CD4-positive, CD25-positive, alpha-beta regulatory T cell (primary cell): ENCODE data around the gene MFSD11. TPM values are rescaled to one million over a fixed set of nuclear protein-coding genes. Genes with fewer than 3 reads are reported as not detected.
A peak's percentile ranks its signal among the peaks of the same experiment; 100 is the strongest.
"Not testable (repeated sequence)": the region's sequence is repeated elsewhere in the genome, so short reads cannot be mapped to it uniquely, and the experiment has no call there.

Source experiments
- ATAC-seq, 2 donors: fragments of 150-1000 bp; cut with Tn5 transposase; one replicate each; pipeline ENCODE4 v1.10.0; 2021; ENCODE audit warnings: low read depth in 2 of 2, moderate number of reproducible peaks in 2 of 2, moderate library complexity in 1 of 2
- DNase-seq, 3 donors: peaks; one replicate each; pipeline versions ENCODE4 v3.0.0 to v3.0.0-alpha.2; 2012 to 2022; ENCODE audit warnings: mixed read lengths in 1 of 3
- H3K27ac ChIP-seq: one replicate; pipeline ENCODE4 v1.7.0; 2013; ENCODE audit warnings: mild to moderate bottlenecking, low read length; ENCODE audit not compliant: insufficient read depth, poor library complexity, severe bottlenecking
- H3K27me3 ChIP-seq: one replicate; pipeline ENCODE4 v1.7.0; 2013; ENCODE audit warnings: low read length; ENCODE audit not compliant: control insufficient read depth, insufficient read depth
- H3K36me3 ChIP-seq: one replicate; pipeline ENCODE4 v1.7.0; 2013; ENCODE audit warnings: mild to moderate bottlenecking, low read length, moderate library complexity; ENCODE audit not compliant: control insufficient read depth, insufficient read depth
- H3K4me1 ChIP-seq: 2 replicates; pipeline ENCODE4 v1.7.0; 2013; ENCODE audit warnings: mild to moderate bottlenecking, low read length; ENCODE audit not compliant: insufficient read depth, control insufficient read depth, poor library complexity, severe bottlenecking
- H3K4me3 ChIP-seq: one replicate; pipeline ENCODE4 v1.7.0; 2013; ENCODE audit warnings: low read depth, mild to moderate bottlenecking, low read length, moderate library complexity
- H3K9me3 ChIP-seq, 2 experiments: 1 replicate in 1 of 2; 2 replicates in 1 of 2; pipeline ENCODE4 v1.7.0; 2013; ENCODE audit warnings: low read length in 2 of 2, mild to moderate bottlenecking in 1 of 2, moderate library complexity in 1 of 2; ENCODE audit not compliant: control insufficient read depth in 2 of 2
- H3K27ac Mint-ChIP-seq, 3 donors: one replicate each; pipeline ENCODE4 v1.8.0; 2020 to 2022; ENCODE audit warnings: mild to moderate bottlenecking in 3 of 3, mixed read lengths in 3 of 3, moderate library complexity in 2 of 3
- H3K27me3 Mint-ChIP-seq: one replicate; pipeline ENCODE4 v1.8.0; 2022; ENCODE audit warnings: mild to moderate bottlenecking, mixed read lengths
- H3K36me3 Mint-ChIP-seq: one replicate; pipeline ENCODE4 v1.8.0; 2020; ENCODE audit warnings: mixed read lengths
- H3K4me1 Mint-ChIP-seq, 4 donors: one replicate each; pipeline ENCODE4 v1.8.0; 2020 to 2022; ENCODE audit warnings: mixed read lengths in 4 of 4, mild to moderate bottlenecking in 1 of 4
- H3K4me3 Mint-ChIP-seq, 4 donors: one replicate each; pipeline ENCODE4 v1.8.0; 2020 to 2022; ENCODE audit warnings: mild to moderate bottlenecking in 4 of 4, mixed read lengths in 4 of 4, moderate library complexity in 3 of 4
- H3K9me3 Mint-ChIP-seq, 7 donors: one replicate each; pipeline ENCODE4 v1.8.0; 2020 to 2022; ENCODE audit warnings: mixed read lengths in 7 of 7, mild to moderate bottlenecking in 3 of 7, moderate library complexity in 2 of 7
- polyA plus RNA-seq, 4 donors: library from polyadenylated mRNA; unstranded; fragments of 300-500 nt; fragmentation: Illumina TruSeq; gene quantifications; one replicate each; pipeline ENCODE4 v1.2.3, GENCODE V29; 2021
- total RNA-seq: library from RNA; stranded (reverse); gene quantifications from one replicate; pipeline ENCODE4 v1.2.3, GENCODE V29; 2022

MFSD11 gene
- total and polyA plus RNA-seq, 5 donors from 2014 or later, result 22.3 to 45.6 (median 26.8) TPM

DNA sequence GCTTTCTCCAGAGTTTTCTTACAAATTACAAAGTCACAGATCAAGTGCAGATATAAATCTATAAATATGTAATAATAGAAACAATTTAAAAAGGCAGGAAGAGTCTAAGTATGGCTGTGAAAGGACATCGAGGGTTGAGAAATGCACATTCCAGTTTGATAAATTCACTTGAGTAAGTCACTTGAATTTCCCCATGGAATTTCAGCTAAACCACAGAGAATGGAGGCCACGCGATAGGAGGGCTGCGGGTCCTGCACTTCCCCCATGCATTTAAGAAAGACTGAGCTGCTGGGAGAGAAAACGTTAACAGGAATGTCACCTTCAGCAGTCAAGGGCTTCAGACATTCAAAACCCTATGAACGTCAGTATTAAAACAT lies 21.1 kb upstream of the MFSD11 start:
- Histone ChIP-seq H3K36me3 (peaks cover 70% of the 10 kb centered on the region), H3K27me3 (no peaks in the 10 kb centered on the region), H3K4me1 (peaks cover 12% of the 10 kb centered on the region), H3K4me3 (no peak overlapping the region), H3K27ac (peak overlapping the region; percentile 2), H3K9me3 (no peaks in the 10 kb centered on the region)
- ATAC-seq, result no peak
- Mint-ChIP-seq H3K36me3 (peaks cover 59% of the 10 kb centered on the region), H3K27ac (no peak overlapping the region), H3K27me3 (no peaks in the 10 kb centered on the region), H3K4me1 (peaks cover 5 to 39% (median 29%) of the 10 kb centered on the region in 4 donors), H3K4me3 (peak overlapping the region in 1 of 4 donors; percentile 30), H3K9me3 (no peaks in the 10 kb centered on the region)
- no peak for DNase-seq

DNA sequence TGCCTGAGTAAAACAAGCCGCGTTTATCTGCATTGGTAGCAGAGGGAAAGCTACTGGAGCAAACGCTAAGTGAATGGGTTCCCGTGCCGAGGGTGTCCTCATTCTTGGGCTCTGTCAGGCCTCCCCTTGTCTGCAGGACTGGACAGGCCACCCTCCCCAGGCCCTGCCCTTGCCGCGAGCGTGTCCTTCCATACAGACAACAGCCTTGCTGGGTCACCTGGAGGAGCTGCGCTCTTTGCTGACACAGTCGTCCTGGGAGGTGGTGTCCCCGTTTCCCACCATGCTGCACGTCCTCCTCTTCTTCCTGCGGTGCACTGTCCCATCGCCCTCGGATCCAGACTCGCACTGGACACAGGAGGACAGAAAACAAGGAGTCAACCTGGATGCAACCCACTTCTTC lies 19.4 kb upstream of the MFSD11 start:
- Mint-ChIP-seq H3K4me1 (peaks cover 5 to 47% (median 31%) of the 10 kb centered on the region in 4 donors), H3K4me3 (no peak overlapping the region), H3K9me3 (no peaks in the 10 kb centered on the region), H3K27me3 (no peaks in the 10 kb centered on the region), H3K27ac (peak overlapping the region in 2 of 3 donors; percentile 14 to 46), H3K36me3 (peaks cover 61% of the 10 kb centered on the region)
- Histone ChIP-seq H3K27ac (no peak overlapping the region), H3K9me3 (no peaks in the 10 kb centered on the region), H3K4me1 (peaks cover 12% of the 10 kb centered on the region), H3K4me3 (no peak overlapping the region), H3K27me3 (no peaks in the 10 kb centered on the region), H3K36me3 (peaks cover 79% of the 10 kb centered on the region)
- DNase-seq (no peak), ATAC-seq (no peak)

DNA sequence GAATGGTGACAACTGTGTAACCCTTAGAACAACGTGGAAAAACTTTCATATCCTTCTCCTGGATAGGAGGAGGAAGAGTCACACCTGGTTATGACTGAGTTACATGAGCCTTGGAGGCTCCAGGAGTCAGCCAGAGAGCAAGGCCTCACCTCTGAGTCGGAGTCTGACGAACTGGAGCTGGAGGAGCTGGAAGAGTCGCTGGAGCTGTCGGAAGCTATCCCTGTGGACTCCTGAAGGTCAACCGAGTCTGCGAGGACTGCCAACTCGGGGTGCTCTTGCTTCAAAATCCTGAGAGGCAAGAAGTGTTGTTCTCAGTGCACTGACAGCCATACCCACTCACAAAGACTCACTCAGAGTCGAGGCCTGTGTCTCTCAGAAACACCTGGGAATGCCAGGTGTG lies 17.7 kb upstream of the MFSD11 start:
- H3K4me3 ChIP-seq, result no peak overlapping the region
- DNase-seq, result no peak
- no peaks in the 10 kb centered on the region for H3K27me3 Mint-ChIP-seq
- H3K27me3 ChIP-seq, result no peaks in the 10 kb centered on the region
- peaks cover 0 to 4% (median 0%) of the 10 kb centered on the region in 7 donors for H3K9me3 Mint-ChIP-seq
- peak overlapping the region in 1 of 4 donors; percentile 3 for H3K4me3 Mint-ChIP-seq
- no peaks in the 10 kb centered on the region for H3K9me3 ChIP-seq
- H3K27ac ChIP-seq, result no peak overlapping the region
- ATAC-seq, result no peak
- peaks cover 0 to 58% (median 33%) of the 10 kb centered on the region in 4 donors for H3K4me1 Mint-ChIP-seq
- H3K4me1 ChIP-seq, result peaks cover 12% of the 10 kb centered on the region
- peaks cover 53% of the 10 kb centered on the region for H3K36me3 Mint-ChIP-seq
- peaks cover 81% of the 10 kb centered on the region for H3K36me3 ChIP-seq
- H3K27ac Mint-ChIP-seq, result no peak overlapping the region

DNA sequence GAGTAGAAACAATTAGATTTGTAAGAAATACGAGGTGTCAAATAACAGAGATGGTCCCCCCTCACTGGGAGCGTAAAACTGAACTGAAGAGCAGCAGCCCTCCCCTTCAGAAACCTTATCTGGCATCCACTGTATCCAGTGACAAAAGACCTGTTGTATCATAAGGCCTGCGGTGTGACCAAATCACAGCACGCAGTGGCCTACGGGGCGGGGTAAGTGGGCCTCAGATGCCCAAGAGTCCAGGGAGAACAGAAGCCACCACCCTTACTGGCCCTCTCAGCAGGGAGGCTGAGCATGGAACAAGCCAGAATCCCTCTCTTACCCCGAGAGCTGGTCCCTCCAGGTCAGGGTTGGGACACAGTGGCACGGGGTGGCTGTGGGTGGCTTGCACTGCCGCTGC lies 17.0 kb upstream of the MFSD11 start:
- ATAC-seq (no peak), DNase-seq (no peak)
- H3K36me3 Mint-ChIP-seq, result peaks cover 51% of the 10 kb centered on the region
- Histone ChIP-seq H3K27me3 (no peaks in the 10 kb centered on the region), H3K4me3 (no peak overlapping the region), H3K9me3 (no peaks in the 10 kb centered on the region), H3K27ac (no peak overlapping the region), H3K4me1 (peaks cover 17% of the 10 kb centered on the region), H3K36me3 (peaks cover 75% of the 10 kb centered on the region)
- H3K4me3 Mint-ChIP-seq, result peak overlapping the region in 2 of 4 donors; percentile 3 to 61
- peak overlapping the region in 2 of 3 donors; percentile 28 to 42 for H3K27ac Mint-ChIP-seq
- H3K9me3 Mint-ChIP-seq, result peaks cover 0 to 4% (median 0%) of the 10 kb centered on the region in 7 donors
- H3K4me1 Mint-ChIP-seq, result peaks cover 6 to 57% (median 32%) of the 10 kb centered on the region in 4 donors
- H3K27me3 Mint-ChIP-seq, result no peaks in the 10 kb centered on the region

DNA sequence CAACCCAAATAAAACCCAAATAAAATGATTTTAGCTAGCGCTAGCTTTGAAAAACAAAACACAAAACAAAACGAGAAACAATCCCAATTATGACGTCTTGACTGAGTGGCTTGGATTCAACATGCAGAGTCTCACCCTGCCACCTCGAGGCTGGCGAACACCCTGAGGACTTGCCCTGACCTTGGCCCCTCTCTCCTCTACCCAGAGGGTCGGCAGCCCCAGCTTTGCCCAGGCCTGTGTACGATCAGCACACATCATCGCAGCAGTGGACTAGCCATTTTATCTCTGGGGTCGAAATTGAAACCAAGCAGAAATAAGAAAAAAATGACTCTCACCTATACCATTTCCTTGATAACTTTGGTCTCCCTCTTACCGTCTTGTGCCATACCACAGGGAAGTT lies 16.5 kb upstream of the MFSD11 start:
- ATAC-seq (no peak), DNase-seq (no peak)
- Histone ChIP-seq H3K27ac (no peak overlapping the region), H3K27me3 (no peaks in the 10 kb centered on the region), H3K9me3 (no peaks in the 10 kb centered on the region), H3K4me1 (peaks cover 18% of the 10 kb centered on the region), H3K36me3 (peaks cover 69% of the 10 kb centered on the region), H3K4me3 (no peak overlapping the region)
- H3K9me3 Mint-ChIP-seq, result peaks cover 0 to 4% (median 0%) of the 10 kb centered on the region in 7 donors
- peaks cover 46% of the 10 kb centered on the region for H3K36me3 Mint-ChIP-seq
- H3K4me1 Mint-ChIP-seq, result peaks cover 6 to 55% (median 32%) of the 10 kb centered on the region in 4 donors
- H3K27me3 Mint-ChIP-seq, result no peaks in the 10 kb centered on the region
- peak overlapping the region in 2 of 4 donors; percentile 12 to 14 for H3K4me3 Mint-ChIP-seq
- peak overlapping the region in 2 of 3 donors; percentile 20 to 21 for H3K27ac Mint-ChIP-seq

DNA sequence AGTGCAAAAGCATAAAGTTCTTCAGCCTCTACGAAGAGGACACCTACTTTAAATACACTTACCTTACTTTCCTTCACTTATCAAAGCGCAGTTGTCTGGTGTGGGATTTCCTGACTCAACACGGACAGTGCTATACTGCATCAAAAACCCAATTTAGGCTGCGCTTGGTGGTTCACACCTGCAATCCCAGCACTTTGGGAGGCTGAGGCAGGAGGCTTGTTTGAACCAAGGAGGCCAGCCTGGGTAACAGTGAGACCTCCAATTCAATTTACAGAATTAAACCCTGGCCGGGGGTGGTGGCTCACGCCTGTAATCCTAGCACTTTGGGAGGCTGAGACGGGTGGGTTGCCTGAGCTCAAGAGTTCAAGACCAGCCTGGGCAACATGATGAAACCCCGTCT lies 15.6 kb upstream of the MFSD11 start:
- Mint-ChIP-seq H3K27me3 (no peaks in the 10 kb centered on the region), H3K27ac (peak overlapping the region in 2 of 3 donors; percentile 20 to 21), H3K4me1 (peaks cover 6 to 57% (median 33%) of the 10 kb centered on the region in 4 donors), H3K4me3 (peak overlapping the region in 2 of 4 donors; percentile 13 to 14), H3K36me3 (peaks cover 45% of the 10 kb centered on the region), H3K9me3 (peaks cover 0 to 4% (median 0%) of the 10 kb centered on the region in 7 donors)
- no peak for ATAC-seq
- no peak overlapping the region for H3K27ac ChIP-seq
- H3K4me1 ChIP-seq, result peaks cover 18% of the 10 kb centered on the region
- H3K27me3 ChIP-seq, result no peaks in the 10 kb centered on the region
- no peak overlapping the region for H3K4me3 ChIP-seq
- H3K36me3 ChIP-seq, result peaks cover 61% of the 10 kb centered on the region
- H3K9me3 ChIP-seq, result no peaks in the 10 kb centered on the region
- no peak for DNase-seq

DNA sequence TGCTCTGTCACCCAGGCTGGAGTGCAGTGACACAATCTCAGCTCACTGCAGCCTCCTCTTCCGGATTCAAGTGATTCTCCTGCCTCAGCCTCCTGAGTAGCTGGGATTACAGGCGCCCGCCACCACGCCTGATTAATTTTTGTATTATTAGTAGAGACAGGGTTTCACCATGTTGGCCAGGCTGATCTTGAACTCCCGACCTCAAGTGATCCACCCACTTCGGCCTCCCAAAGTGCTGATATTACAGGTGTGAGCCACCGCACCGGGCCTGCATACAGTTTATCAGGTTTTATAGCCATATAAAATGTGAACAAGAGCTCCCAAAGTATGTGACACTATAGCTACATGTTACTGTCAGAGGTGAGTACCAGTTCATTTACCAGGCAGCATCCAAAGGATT lies 14.9 kb upstream of the MFSD11 start:
- not testable (repeated sequence) for DNase-seq, H3K9me3 ChIP-seq, H3K9me3 Mint-ChIP-seq, H3K4me3 ChIP-seq, H3K27me3 Mint-ChIP-seq, H3K27ac ChIP-seq, H3K27ac Mint-ChIP-seq, H3K27me3 ChIP-seq, ATAC-seq
- peaks cover 55% of the 10 kb centered on the region for H3K36me3 ChIP-seq
- H3K4me1 ChIP-seq, result peaks cover 24% of the 10 kb centered on the region
- peak overlapping the region in 3 of 4 donors; percentile 41 to 98 (median 50) for H3K4me3 Mint-ChIP-seq
- H3K4me1 Mint-ChIP-seq, result peaks cover 12 to 64% (median 40%) of the 10 kb centered on the region in 4 donors
- peaks cover 48% of the 10 kb centered on the region for H3K36me3 Mint-ChIP-seq

DNA sequence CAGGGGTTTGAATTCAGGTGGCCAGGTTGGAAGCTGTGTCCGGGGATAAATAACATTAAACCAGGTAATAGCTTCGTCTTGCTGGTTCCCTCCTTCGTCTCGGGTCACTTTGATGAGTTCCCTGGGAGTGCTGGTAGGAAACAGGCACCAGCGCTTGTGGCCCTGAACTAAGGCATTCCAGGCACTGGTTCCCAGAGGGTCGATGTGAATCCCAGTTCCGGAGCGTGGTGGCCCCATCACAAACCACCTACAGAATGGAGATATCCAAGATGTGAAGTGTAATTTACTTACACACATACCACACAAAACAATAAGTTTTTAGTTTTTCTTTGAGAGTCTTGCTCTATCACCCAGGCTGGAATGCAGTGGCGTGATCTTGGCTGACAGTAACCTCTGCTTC lies 14.1 kb upstream of the MFSD11 start:
- Mint-ChIP-seq H3K4me1 (peaks cover 12 to 70% (median 42%) of the 10 kb centered on the region in 4 donors), H3K27ac (no peak overlapping the region), H3K36me3 (peaks cover 40% of the 10 kb centered on the region), H3K9me3 (peaks cover 0 to 4% (median 0%) of the 10 kb centered on the region in 7 donors), H3K4me3 (peak overlapping the region; percentile 23 to 99 (median 73)), H3K27me3 (no peaks in the 10 kb centered on the region)
- Histone ChIP-seq H3K27me3 (no peaks in the 10 kb centered on the region), H3K9me3 (no peaks in the 10 kb centered on the region), H3K4me3 (no peak overlapping the region), H3K27ac (no peak overlapping the region), H3K4me1 (peaks cover 32% of the 10 kb centered on the region), H3K36me3 (peaks cover 47% of the 10 kb centered on the region)
- DNase-seq (no peak), ATAC-seq (no peak)
